Hippocampal formation (tissue), 2 donors: ENCODE measurements around the gene LRP2.
"Not testable (repeated sequence)": the region's sequence is repeated elsewhere in the genome, so short reads cannot be mapped to it uniquely, and the experiment has no call there.

ENCODE experiments used
- DNase-seq, 2 donors: peaks; one replicate each; lab custom pipeline; 2025; lab: John Stamatoyannopoulos, UW

Gene LRP2

GRCh38 chr2:169348321-169349024 lies 13.9 kb downstream of the LRP2 start:
- peak; percentile 34 to 80 for DNase-seq

- DNase-seq, result peak in 1 of 2 donors; percentile 53
Observed at GRCh38 chr2:169345486-169346437, 16.6 kb downstream of the LRP2 start.

GRCh38 chr2:169344736-169345485 lies 17.4 kb downstream of the LRP2 start:
- DNase-seq, result no peak

DNA sequence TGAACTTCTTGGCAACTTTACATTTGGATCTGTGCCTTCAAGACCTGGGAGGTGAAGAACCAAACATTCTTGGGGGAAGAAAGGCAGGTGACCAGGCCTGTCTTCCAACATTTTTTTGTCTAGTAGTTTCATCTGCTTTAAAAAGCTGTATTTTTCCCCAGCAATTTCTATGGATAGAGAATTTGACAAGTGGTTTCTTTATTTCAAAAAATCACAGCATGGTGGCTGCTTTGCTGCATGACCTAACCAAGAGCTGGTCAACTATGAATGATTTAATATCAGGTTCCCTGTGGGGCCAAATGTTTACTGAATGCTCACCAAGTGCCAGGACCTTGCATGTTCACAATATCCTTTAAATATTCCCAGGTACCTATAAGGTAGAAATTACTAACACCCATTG lies 19.1 kb downstream of the LRP2 start:
- DNase-seq, result no peak

GRCh38 chr2:169339657-169340056 lies 22.7 kb downstream of the LRP2 start:
- DNase-seq, result no peak

DNA sequence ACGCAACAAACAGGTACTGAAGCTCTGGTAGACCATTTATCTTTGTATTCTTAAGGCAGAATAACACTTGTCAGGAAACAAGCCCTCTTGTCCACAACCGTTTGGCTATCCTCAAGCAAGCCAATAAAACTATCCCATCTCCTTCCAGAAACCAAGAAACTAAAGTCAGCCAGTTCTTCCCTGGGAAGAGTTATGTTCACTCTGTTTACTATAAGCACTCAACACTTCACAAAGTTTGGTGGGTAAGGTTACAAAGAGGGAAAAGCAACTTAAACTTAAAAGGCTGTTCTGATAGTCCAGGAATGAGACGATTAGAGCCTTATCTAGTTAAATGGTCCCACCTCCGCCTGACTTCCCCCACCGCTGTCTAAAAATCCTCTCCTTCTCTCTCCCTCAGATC lies 25.6 kb downstream of the LRP2 start:
- DNase-seq, result no peak

DNA sequence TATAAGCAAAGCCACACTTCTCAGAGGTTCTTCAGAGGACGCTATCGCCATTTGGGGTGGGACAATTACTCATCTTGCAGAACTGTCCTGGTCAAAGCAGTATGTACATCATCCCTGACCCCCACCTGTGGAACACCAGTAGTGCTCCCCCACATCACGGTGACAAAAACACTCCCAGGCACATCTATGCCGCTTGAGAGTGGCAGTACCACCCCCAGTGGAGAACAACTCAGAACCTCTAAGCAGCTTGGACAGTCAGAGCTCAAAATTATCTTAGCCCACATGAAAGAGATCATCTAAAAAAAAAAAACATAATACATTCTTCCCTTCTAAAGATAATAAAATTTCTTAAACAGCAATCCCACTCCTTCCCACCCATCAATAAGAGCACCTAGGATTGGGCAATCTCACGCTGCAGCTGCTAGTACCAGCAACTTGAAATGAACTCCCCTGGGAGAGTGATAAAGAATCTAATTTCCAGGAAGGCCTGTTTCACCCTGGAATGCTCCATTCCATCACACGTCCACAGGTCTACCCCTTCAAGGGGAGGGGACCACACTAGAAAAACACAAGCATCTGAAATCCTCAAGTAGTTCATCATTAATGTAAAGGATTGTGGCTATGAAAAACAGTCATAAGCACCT lies 31.7 kb downstream of the LRP2 start:
- DNase-seq, result no peak

GRCh38 chr2:169329688-169330554 lies 32.4 kb downstream of the LRP2 start:
- no peak for DNase-seq

DNA sequence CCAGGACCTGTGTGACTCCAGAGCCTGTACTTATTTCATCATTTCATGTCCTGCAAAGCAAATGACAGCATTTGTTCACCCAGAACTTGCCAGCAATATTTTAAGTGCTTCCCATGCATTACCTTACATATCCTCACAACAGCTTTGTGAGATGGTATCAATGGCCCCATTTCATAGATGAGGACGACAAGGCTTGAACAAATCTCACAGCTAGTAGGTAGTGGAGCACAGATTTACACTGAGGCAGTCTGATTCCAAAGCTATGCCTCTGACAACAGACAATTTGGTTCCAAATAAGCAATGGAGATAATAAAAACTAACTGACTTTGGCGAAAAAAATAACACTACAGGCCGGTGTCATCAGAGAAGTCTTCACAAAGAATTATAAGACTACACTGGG lies 33.5 kb downstream of the LRP2 start:
- no peak for DNase-seq

DNA sequence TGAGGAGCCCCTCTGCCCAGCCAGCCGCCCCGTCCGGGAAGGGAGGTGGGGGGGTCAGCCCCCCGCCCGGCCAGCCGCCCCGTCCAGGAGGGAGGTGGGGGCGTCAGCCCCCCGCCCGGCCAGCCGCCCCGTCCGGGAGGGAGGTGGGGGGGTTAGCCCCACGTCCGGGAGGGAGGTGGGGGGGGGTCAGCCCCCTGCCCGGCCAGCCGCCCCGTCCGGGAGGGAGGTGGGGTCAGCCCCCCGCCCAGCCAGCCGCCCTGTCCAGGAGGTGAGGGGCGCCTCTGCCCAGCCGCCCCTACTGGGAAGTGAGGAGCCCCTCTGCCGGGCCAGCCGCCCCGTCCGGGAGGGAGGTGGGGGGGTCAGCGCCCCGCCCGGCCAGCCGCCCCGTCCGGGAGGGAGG lies 34.5 kb downstream of the LRP2 start:
- not testable (repeated sequence) for DNase-seq

DNA sequence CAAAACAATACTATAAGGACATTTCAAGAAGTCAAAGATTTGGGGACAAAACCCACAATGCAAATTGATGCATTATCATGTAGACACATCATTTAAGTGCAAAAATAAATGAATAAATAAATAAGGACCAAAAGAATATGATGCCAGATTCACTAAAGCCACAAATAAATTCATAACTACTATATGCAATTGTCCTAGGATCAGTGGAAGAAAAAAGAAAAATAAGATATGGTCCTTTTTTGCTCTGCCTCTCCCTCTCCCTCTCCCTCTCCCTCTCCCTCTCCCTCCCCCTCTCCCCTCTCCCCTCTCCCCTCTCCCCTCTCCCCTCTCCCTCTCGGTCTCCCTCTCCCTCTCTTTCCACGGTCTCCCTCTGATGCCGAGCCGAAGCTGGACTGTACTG lies 36.4 kb downstream of the LRP2 start:
- not testable (repeated sequence) for DNase-seq

- no peak for DNase-seq
Observed at GRCh38 chr2:169324581-169325260, 37.6 kb downstream of the LRP2 start.

DNA sequence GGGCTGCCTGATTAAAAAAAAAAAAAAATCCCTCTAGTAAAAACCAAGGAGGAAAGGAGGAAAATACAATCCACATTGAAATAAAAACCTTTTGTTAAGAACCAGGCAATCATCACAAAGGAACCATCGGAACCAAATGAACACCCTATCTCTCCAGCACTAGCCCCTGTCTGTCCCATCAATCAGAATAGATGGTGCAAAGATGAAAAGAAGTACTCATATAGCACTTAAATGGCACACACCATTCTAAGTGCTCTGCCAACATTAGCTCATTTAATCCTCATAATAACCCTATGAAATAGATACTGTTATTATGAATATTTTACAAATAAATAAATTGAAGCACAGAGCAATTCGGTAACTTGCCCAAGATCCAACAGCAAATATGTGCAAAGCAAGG lies 38.5 kb downstream of the LRP2 start:
- DNase-seq, result no peak

DNA sequence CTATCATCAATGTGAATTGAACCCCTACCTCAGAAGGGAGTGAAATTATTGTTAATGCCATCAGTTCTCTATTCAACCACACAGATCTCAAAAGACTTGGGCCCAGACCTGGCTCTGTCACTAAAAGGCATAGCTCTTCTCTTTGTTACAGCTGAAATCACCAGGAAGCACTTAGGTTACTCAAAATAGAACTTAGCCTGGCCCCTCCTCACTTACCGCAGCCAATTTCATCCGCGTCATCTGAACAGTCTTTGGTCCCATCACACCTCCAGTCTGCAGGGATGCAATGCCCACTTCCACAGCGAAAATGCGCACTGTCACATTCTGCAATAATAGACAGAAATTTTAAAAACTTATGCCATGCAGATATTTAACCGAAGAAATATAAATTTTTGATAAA lies 41.8 kb downstream of the LRP2 start:
- no peak for DNase-seq

DNA sequence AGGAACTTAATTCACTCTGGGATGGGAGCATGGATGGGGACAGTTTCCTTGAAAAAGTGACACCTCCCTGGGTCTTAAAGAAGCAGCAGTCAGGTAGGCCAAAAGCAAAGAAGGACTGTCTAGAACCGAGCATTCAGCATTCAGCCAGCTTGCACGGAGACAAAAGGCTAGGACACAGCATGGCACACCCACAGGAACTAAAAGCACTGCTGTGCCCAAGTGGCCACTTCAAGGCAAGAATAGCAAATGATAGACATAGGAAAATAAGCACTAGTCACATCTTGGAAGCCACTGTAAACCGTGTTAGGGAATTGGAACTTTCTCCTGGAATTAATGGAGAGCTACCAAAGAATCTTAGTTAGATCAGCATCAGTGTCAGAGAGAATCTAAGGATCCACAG lies 47.0 kb downstream of the LRP2 start:
- no peak for DNase-seq

GRCh38 chr2:169308349-169308748 lies 54.0 kb downstream of the LRP2 start:
- not testable (repeated sequence) for DNase-seq

DNA sequence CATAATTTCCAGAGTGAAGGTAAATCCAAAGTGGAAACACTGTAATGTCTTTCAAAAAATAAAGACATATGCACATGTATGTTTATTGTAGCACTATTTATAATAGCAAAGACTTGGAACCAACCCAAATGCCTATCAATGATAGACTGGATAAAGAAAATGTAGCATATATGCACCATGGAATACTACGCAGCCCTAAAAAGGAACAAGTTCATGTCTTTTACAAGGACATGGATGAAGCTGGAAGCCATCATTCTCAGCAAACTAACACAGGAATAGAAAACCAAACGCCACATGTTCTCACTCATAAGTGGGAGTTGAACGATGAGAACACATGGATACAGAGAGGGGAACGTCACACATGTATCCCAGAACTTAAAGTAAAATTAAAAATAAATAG lies 57.6 kb downstream of the LRP2 start:
- DNase-seq, result not testable (repeated sequence)

GRCh38 chr2:169303579-169304305 lies 58.6 kb downstream of the LRP2 start:
- DNase-seq, result no peak

DNA sequence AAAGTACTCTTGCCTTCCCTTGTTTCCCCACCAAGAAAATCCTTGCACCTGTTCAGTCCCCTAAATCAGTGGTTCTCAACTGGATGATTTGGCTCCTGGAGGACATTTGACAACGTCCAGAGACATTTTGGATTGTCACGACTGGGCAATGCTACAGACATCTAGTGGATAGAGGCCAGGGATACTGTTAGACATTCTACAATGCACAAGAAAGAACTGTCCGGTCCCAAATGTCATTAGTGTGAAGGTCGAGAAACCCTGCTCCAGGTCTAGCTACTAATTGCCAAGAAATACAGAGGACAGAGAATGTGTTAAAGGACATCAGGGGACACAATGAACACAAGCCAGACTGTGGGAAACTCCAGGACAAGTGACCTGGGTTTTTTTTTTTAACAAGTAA lies 60.0 kb downstream of the LRP2 start:
- DNase-seq, result peak in 1 of 2 donors; percentile 8
